Fibroblast of villous mesenchyme (primary cell): ENCODE results near the gene HNRNPLL. TPM values are rescaled to one million over a fixed set of nuclear protein-coding genes. Genes with fewer than 3 reads are reported as not detected.
A peak's percentile ranks its signal among the peaks of the same experiment; 100 is the strongest.

Experiments used
- DNase-seq: peaks from one replicate; pipeline ENCODE4 v3.0.0-alpha.2; 2010; ENCODE audit warnings: low read depth
- H3K4me3 ChIP-seq: 2 replicates; pipeline ENCODE4 v1.5.1; 2011; ENCODE audit warnings: low read depth, mild to moderate bottlenecking, low read length
- CTCF ChIP-seq: IDR thresholded peaks from 2 replicates; pipeline ENCODE4 v1.5.1; 2012; ENCODE audit warnings: low read depth, mild to moderate bottlenecking, low read length; ENCODE audit not compliant: insufficient read depth
- total RNA-seq: library from RNA; depleted of rRNA; stranded (reverse); fragments of >200 nt; gene quantifications from 2 replicates; pipeline ENCODE4 v1.2.3, GENCODE V29; 2012

The HNRNPLL gene
- total RNA-seq, 1 donor: 57.0 TPM

- DNase-seq: no peak
- no peak overlapping the region for H3K4me3 ChIP-seq
- TF ChIP-seq CTCF: no peak
Measured at GRCh38 chr2:38535404-38535743, 67.4 kb downstream of the HNRNPLL start.

DNA sequence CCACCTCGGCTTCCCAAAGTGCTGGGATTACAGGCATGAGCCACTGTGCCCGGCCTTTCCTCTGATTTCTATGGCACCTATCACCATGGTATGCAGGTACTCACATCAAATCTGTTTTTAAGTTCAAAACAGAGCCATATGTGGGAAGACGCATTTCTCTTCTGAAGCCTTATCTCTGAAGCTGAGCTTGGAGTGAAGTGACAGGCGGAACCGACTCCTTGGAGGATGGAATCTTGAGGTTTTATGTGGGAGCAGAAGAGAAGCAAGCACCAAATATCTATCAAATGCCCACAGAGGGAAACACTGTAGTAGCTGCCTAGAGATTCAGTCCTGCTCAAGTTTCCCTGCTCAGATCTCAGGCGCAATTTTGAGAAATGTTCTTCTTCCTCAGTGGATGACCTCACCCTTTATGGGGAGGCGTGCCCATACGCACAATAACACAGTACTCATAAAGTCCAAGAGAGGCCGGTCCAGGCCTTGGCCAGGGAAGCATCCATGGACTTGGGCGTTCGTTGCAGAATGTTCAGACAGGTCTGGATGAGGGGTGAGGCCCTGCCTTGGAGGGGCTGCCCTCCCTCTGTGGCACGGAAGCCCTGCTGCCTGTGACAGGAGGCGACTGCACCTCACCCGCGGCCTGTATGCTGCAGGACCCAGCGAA, 67.9 kb downstream of the HNRNPLL start:
- no peak for TF ChIP-seq CTCF
- H3K4me3 ChIP-seq: no peak overlapping the region
- DNase-seq: peak; percentile 16

DNA sequence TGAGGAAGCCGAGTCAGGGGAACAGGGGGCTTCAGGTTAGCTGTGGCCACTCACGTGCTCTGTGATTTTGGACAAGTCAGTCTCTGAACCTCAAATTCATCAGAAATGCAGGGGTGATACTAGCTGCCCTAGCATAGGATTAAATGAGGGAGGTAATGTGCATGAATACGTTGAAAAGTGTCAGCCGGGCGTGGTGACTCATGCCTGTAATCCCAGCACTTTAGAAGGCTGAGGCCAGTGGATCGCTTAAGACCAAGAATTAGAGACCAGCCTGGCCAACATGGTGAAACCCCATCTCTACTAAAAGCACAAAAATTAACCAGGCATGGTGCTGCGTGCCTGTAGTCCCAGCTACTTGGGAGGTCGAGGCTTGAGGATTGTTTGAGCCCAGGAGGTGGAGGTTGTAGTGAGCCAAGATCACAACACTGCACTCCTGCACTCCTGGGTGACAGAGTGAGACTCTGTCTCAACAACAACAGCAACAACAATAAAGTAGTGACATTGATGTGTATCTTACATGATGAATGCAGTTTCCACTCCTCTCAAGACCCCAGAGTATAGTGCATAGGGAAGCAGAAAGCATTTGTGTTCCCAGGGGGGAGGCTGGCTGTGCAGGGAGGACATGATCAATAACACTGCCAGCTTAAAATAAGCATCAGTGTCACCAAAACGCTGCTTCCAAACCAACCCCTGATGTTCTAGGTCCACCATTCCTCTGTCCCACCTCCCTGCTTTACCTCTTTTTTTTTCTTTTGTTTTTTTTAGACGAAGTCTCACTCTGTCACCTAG, 68.8 kb downstream of the HNRNPLL start:
- no peak for TF ChIP-seq CTCF
- peak; percentile 44 for DNase-seq
- H3K4me3 ChIP-seq: no peak overlapping the region

- no peak for TF ChIP-seq CTCF
- no peak overlapping the region for H3K4me3 ChIP-seq
- DNase-seq: no peak
Measured at GRCh38 chr2:38533180-38533579, 69.5 kb downstream of the HNRNPLL start.

DNA sequence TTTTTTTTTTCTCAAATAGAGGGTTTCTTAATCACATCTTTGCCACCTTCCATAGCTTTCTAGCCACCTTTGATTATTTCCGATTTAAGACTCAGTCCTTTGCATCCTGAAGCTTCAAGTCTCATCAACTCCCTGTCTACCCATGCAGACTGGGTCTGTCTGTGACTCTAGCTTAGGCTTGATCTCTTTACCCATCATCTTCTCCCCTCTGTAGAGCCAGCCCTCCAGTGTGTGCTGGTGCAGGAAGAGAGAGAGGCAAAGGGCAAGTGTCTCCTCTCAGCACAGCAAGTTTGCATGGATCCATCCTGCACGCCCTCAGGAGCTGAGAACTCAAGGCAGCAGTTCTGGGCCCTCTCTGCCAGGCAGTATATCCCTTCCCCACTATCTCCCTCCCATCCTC, 70.4 kb downstream of the HNRNPLL start:
- TF ChIP-seq CTCF: no peak
- DNase-seq: no peak
- no peak overlapping the region for H3K4me3 ChIP-seq

DNA sequence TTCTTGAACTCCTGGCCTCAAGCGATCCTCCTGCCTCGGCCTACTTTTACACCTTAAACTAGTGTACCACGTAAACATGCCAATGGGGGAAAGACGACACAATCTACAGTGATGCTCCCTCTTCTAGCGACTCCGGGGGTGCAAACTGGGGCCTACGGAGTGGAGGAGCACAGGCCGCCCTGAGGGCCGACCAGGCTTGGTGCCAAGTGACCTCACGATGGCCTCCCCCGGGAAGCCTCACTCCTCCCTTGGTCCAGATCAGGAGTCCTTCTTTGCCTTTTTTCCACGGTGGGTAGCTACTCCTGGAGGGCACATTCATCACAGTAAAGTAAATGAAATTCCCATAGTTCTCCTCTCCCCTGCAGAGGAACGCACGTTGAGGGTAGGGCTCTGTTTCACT, 73.5 kb downstream of the HNRNPLL start:
- no peak for TF ChIP-seq CTCF
- DNase-seq: no peak
- no peak overlapping the region for H3K4me3 ChIP-seq

DNA sequence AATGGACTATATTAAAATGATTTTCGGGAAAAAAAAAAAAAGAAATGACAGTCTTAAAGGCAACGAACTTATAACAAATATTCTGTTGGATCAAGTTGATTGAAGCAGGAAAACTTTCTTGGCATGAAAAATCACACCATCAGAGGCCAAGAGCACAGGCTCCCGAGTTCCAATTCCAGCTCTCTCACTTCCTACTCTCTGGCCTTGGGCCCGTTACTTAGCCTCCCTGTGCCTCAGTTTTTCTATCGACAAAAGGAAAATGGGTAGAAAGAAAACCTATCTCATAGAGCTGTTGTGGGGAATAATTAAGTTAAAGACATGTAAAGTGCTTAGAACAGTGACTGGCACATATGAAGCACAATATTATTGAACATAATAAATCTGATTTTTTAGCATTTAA, 74.2 kb downstream of the HNRNPLL start:
- H3K4me3 ChIP-seq: no peak overlapping the region
- no peak for DNase-seq
- TF ChIP-seq CTCF: no peak
